ENCODE results near the gene SRBD1. TPM values are rescaled to one million over a fixed set of nuclear protein-coding genes. Genes with fewer than 3 reads are reported as not detected.

SRBD1 gene
- total RNA-seq, 1 experiment from 2014 or later = 19.8 TPM

DNA sequence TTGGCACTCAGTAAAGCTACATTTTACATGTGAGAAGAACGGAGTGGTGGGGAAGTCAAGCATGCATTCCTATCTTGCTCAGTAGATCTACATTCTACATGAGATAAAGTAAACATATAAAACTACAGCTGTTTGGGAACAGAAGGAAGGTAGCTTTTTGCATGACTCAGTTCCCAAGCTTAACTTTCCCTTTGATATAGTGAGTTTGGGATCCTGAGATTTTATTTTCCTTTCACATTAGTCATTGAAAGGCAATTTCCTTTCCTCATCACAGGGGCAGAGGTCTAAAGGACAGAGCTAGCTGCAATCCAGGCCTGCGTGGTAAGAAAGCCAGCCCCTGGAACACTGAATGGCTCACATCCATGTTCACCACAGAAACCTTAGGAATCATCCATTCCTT is 257.2 kb downstream of the SRBD1 start:
- H4K20me1 ChIP-seq (ENCODE audit: low read length) = no peaks in the 10 kb centered on the region
- no peaks in the 10 kb centered on the region for H3K9me2 ChIP-seq (replicated peaks; ENCODE audit: low read length)
- no peaks in the 10 kb centered on the region for H3F3A ChIP-seq (ENCODE audit: low read length, unreplicated experiment)
- peak; percentile 98 for DNase-seq
- peak overlapping the region; percentile 95 for H3K27ac ChIP-seq (ENCODE audit: low read length)
- no peaks in the 10 kb centered on the region for H3K27me3 ChIP-seq (ENCODE audit: low read length)
- H3K36me3 ChIP-seq (ENCODE audit: low read depth, low read length) = no peaks in the 10 kb centered on the region
- peak overlapping the region; percentile 77 for H3K9ac ChIP-seq (ENCODE audit: low read length)
- ChIA-PET POLR2A (ENCODE audit: unreplicated experiment) (interaction anchor here (0.6 to 0.7 kb wide), 4 partner anchors 46 to 233 kb away, joined by 3 to 10 read pairs (median 4); no protein-coding TSS in a partner anchor), CTCF (interaction anchor here (0.6 kb wide), 1 partner anchor 116 kb away, joined by 3 read pairs; no protein-coding TSS in a partner anchor)
- H3K79me2 ChIP-seq (ENCODE audit: low read length) = no peaks in the 10 kb centered on the region
- intact Hi-C loops (cut with micrococcal nuclease) = loop anchor here (2.0 to 10.0 kb wide), 3 partner anchors 71 to 182 kb away; no protein-coding TSS in a partner anchor
- H3K9me3 ChIP-seq (ENCODE audit: low read length) = no peaks in the 10 kb centered on the region
- H3K4me1 ChIP-seq (ENCODE audit: insufficient read depth, low read length) = peaks cover 30% of the 10 kb centered on the region
- H3K4me2 ChIP-seq (ENCODE audit: low read length) = peak overlapping the region; percentile 42
- TF ChIP-seq EZH2phosphoT487 (IDR thresholded peaks at IDR 0.05; ENCODE audit: borderline replicate concordance, low read length) (no peak), EZH2 (IDR thresholded peaks at IDR 0.05; ENCODE audit: low read length, unreplicated experiment) (no peak)
- TF ChIP-seq, protein P1, sequence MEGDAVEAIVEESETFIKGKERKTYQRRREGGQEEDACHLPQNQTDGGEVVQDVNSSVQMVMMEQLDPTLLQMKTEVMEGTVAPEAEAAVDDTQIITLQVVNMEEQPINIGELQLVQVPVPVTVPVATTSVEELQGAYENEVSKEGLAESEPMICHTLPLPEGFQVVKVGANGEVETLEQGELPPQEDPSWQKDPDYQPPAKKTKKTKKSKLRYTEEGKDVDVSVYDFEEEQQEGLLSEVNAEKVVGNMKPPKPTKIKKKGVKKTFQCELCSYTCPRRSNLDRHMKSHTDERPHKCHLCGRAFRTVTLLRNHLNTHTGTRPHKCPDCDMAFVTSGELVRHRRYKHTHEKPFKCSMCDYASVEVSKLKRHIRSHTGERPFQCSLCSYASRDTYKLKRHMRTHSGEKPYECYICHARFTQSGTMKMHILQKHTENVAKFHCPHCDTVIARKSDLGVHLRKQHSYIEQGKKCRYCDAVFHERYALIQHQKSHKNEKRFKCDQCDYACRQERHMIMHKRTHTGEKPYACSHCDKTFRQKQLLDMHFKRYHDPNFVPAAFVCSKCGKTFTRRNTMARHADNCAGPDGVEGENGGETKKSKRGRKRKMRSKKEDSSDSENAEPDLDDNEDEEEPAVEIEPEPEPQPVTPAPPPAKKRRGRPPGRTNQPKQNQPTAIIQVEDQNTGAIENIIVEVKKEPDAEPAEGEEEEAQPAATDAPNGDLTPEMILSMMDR (conservative IDR thresholded peaks at IDR 0.05; ENCODE audit: low read depth, low read length) = no peak
- BruUV-seq (replicated peaks) = no TSS peak
- no peak overlapping the region for H2AFZ ChIP-seq (ENCODE audit: low read length)
- ATAC-seq = peak; percentile 96
- no peak overlapping the region for H3K4me3 ChIP-seq (ENCODE audit: low read length)

DNA sequence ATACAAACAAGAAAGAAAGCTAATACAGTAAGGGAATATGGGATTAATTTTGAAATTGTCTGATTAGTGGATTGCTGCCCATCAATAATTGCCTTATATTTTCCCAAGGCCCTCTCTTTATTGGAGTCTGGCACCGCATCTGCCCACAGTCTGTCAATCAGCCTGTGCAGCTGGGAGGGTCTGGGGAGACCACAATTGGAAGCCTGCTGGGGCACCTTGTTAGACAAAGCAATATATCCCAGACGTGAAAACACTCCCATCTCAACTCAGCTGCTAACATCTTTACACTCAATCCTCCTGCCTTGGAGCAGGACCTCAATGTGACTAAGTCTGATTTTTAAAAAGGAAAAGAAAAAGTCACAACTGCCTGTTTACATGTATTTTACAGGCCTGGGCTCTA is 258.6 kb downstream of the SRBD1 start:
- Histone ChIP-seq H3K9ac (ENCODE audit: low read length) (peak overlapping the region; percentile 77; the same call in 1 of the 2 replicates), H3K9me3 (ENCODE audit: low read length) (no peaks in the 10 kb centered on the region), H3K4me2 (ENCODE audit: low read length) (no peak overlapping the region), H3F3A (ENCODE audit: low read length, unreplicated experiment) (no peaks in the 10 kb centered on the region), H3K4me3 (ENCODE audit: low read length) (no peak overlapping the region), H3K79me2 (ENCODE audit: low read length) (no peaks in the 10 kb centered on the region), H2AFZ (ENCODE audit: low read length) (no peak overlapping the region), H3K27me3 (ENCODE audit: low read length) (no peaks in the 10 kb centered on the region), H3K4me1 (ENCODE audit: insufficient read depth, low read length) (peaks cover 30% of the 10 kb centered on the region), H4K20me1 (ENCODE audit: low read length) (no peaks in the 10 kb centered on the region), H3K9me2 (replicated peaks; ENCODE audit: low read length) (no peaks in the 10 kb centered on the region), H3K27ac (ENCODE audit: low read length) (peak overlapping the region; percentile 95), H3K36me3 (ENCODE audit: low read depth, low read length) (no peaks in the 10 kb centered on the region)
- TF ChIP-seq, protein P1 (conservative IDR thresholded peaks at IDR 0.05; ENCODE audit: low read depth, low read length) = no peak
- TF ChIP-seq EZH2phosphoT487 (IDR thresholded peaks at IDR 0.05; ENCODE audit: borderline replicate concordance, low read length) = no peak
- no peak for TF ChIP-seq EZH2 (IDR thresholded peaks at IDR 0.05; ENCODE audit: low read length, unreplicated experiment)
- CTCF ChIA-PET = no interaction called here
- no peak for DNase-seq
- no TSS peak for BruUV-seq (replicated peaks)
- ATAC-seq = no peak
- POLR2A ChIA-PET (ENCODE audit: unreplicated experiment) = no interaction called here
- intact Hi-C loops (cut with micrococcal nuclease) = loop anchor here (5.0 to 10.0 kb wide), 2 partner anchors 118 to 180 kb away; no protein-coding TSS in a partner anchor

Measured in PC-3 (cell line).